NCI-H1105 treated with DMSO at 0.1 percent for 48 hours (cell line): ENCODE measurements around the gene TFDP2.
"Not testable (repeated sequence)": the region's sequence is repeated elsewhere in the genome, so short reads cannot be mapped to it uniquely, and the experiment has no call there.

Experiments used
- DNase-seq: peaks from one replicate; lab custom pipeline; 2025; lab: John Stamatoyannopoulos, UW

TFDP2 gene, protein sequence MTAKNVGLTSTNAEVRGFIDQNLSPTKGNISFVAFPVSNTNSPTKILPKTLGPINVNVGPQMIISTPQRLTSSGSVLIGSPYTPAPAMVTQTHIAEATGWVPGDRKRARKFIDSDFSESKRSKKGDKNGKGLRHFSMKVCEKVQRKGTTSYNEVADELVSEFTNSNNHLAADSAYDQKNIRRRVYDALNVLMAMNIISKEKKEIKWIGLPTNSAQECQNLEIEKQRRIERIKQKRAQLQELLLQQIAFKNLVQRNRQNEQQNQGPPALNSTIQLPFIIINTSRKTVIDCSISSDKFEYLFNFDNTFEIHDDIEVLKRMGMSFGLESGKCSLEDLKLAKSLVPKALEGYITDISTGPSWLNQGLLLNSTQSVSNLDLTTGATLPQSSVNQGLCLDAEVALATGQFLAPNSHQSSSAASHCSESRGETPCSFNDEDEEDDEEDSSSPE

DNA sequence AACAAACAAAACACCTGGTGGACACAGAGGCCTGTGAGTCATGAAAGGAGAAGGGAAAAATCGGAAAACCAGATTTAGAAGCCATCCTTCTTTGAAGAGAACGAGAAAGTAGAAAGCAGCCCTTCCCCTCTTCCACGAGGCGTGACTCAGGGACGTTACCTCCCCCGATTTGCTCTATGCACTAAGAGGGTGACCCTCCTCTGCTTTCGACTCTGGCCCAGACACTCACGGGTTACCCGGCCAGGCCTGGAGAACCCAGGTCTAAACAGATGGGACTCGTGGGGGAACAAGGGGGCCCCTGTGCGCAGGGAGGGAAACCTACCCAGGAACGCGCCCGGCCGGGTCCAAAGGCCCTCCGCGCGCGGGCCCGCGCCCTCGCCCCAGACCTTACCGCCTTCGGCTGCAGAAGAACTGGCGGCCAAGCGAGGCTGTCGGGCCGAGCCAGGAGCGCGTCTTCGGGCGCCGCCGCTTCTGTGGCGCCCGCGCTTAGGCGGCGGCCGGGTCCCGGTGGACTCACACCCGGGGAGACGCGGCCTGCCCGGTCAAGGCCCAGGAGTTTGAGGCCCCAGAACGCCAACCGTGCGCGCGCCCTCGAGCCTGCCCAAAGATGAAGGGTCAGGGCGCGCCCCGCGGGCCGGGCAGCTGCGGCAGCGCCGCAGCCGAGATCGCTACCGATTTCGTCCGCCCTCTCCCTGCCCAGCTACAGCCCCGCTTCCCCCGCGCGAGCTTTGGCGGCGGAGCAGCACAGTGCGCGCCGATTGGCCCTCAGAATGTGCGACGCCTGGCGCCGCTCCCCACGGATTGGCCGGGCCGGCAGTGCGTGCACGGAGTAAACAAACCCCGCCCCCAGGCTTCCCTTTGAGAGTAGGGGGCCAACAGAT, at the start of gene TFDP2:
Gene TFDP2 (minus strand): TSS at position 753 of the 881 bp plus-strand sequence. CDS start 47,795 bp downstream, outside the sequence.
- DNase-seq, result peak; percentile 92

DNA sequence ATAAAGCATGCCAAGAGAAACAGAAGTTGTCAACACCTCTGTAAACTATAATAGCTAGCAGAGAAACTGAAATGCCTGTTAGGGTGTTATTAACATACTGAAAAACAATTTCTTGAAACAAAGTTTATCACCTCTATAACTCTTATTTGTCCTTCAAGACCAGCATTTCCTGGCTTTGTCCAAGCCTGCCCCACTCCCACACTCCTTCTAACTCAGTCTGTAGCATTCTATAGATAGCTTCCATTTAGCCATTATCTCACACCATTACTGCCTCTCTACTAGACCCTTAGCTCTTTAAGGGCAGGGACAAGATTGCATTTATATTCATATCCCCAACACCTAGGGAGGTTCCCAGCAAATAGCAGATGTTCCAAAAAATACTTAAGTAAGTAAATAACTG, 39.5 kb upstream of the TFDP2 start:
- no peak for DNase-seq

DNA sequence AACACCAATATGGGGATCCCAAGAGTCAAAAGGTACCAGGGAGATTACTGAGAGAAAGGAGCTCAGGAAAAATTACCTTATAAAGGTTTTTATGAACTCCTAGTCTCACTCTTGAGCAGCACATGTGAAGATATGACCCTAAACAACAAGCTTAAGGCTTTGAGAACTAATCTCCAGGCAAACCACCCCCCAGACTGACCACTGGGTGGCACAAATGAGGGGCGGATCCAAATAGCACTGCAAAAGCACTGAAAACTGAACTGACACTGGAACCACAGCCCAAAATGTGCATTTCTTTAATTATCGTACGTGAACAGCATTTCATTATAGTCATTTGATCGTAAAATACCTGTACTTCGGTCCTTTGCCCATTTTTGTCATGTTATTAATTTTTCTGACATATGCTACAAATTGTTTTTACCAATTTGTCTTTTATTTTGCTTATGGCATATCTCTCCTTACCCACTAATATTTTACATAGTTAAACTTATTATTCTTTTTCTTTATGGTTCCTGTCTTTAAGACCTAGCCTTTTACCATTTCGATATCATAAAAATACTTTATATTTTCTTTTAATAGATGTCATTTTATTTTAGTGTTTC, 31.5 kb upstream of the TFDP2 start:
- DNase-seq, result peak; percentile 6

DNA sequence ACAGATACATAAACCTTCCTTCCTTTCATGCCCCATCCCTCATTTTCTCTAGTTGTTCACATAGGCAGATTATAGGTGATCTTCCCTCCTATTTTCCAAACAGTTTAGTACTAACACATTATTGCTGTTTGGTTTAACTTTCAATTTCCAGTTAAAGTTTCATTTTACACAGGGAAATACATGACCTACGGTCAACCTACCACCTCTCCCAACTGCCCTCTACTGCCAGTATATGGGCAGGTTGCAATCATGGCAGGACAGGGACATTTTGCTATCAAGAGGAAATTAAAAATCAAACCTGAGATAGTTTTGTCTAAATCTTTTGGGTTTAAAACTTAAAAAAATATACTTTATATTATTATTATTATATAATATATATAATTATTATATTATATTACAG, 26.1 kb upstream of the TFDP2 start:
- no peak for DNase-seq

DNA sequence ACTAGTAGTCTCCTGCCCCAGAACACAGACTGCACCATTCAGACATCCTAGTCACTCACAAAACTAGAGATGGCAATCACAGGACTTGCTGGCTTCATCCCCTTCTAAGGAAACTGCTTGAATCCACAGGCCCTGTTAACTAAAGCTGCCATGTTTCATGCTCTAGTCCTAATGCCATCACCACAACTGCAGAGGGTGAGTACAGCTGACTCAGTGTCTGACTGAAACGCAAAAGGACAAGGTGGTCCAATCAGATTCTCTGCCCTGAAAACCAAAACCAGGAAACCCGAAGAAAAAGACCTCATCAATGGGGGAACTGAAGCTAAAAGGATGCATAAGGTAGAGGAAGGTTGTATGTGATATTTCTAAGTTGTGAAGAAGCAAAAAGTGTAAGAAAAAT, 25.2 kb upstream of the TFDP2 start:
- no peak for DNase-seq

DNA sequence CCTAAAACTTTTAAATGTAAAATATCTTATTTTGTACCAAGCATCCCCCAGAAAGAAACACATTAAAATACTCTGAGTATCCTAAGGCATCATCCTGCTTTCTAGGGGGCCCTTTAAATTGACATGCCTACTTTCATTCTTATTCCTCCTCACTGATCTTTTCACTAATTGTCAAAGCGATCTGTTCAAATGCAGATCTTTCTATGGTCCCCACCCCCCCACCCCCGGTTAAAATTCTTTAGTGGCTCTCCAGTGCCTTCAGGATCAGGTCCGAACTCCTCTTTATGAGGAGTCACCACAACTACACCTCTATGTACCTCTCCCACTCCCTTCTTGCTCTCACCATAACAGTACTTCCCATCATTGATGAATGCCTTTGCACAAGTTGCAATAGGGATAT, 19.2 kb upstream of the TFDP2 start:
- no peak for DNase-seq

DNA sequence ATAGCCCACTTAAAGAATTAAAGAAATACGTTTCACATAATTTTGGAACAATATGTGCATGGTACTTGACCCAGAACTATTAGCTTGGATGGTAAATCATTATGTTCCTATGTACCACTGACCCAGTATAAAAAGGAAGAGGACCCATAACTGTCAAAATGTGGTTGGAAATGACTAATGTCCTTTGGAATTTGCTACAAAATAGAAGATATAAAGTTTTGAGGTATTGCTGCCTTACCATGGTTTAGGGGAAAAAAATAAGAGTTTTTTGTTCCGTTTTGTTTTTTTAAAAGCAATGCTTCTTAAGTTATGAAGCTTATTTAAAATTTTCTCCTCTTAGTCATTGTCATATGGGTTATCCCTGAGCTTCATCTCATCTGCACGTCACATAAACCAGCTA, 15.8 kb upstream of the TFDP2 start:
- DNase-seq, result no peak

DNA sequence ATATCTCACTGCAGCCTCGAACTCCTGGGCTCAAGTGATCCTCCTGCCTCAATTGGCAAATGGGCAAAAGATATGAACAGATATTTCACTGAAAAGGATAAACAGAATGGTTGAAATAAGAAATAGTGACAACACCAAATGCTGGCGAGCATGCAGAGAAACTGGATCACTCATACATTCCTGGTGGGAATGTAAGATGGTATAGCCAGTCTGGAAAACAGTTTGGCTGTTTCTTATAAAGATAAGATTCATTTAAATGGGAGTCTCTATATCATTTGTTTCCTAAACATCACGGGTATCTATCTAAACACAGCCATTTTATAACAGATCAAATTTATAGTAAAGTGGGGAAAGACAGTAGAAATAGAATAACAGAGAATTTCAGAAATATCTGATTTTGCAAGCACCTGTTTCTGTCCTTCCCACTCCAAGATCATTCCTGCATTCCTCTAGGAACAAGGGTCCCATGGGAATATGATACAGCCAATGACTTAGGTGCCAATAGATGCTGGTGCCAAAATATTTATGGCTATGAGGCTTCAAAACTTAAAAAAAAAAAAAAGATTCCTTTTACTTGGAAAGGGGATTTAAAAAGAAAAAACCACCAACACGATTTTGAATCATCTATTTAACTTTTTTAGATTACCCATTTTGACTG, 9.9 kb upstream of the TFDP2 start:
- DNase-seq, result no peak

DNA sequence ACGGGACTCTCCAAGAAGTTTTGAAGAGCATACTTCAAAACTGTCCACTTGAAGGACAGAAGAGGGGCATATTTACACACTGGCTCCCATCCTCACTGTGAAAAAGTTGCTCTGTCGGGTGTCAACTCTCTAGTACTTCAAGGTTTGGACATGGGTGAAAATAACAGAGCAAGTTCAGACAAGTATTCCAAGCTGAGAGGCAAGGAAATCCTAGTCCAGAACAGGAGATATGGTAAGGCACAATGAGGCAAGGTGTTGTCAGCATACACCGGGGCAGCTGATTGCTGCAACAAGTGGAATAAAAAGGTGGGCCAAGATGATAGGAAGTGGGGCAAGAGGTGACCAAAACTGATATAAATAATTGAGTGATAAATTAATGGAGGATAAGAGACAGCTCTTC, 4.8 kb upstream of the TFDP2 start:
- DNase-seq, result no peak

DNA sequence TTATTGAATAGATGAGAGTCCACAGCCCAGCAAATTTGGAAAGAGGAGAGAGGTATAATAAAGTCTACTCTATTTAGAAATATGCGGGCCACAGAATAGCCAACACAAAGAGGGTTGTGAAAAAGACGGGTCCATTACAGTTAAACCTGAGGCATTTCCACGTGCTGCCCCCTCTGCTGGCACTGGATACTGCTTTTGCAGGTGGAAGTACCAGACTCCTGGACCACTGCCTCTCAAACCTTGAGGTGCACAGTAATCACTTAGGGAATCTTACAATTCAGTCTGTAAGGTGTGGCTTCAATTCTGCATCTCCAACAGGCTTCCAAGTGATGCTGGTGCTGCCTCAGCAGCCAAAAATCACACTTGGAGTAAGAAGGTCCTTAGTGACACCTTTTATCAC, 3.0 kb upstream of the TFDP2 start:
- DNase-seq, result no peak

DNA sequence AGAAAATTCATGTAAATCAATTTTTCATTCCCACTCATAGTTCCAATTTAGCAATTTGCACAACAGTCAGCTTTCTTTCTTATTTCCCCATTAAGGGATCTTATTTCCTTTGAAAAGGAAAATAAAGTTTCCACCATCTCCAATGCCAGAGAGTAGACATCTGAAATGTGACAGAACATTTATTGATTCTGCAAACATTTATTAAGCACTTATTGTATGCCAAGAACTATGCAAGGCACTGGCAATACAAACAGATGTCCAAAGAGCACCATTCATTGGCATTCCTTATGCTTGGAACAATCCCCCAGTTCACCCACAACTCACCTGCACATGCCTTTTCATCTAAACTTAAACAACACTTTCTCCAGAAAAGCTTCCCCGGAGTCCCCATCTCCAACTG, 2.5 kb upstream of the TFDP2 start:
- no peak for DNase-seq

DNA sequence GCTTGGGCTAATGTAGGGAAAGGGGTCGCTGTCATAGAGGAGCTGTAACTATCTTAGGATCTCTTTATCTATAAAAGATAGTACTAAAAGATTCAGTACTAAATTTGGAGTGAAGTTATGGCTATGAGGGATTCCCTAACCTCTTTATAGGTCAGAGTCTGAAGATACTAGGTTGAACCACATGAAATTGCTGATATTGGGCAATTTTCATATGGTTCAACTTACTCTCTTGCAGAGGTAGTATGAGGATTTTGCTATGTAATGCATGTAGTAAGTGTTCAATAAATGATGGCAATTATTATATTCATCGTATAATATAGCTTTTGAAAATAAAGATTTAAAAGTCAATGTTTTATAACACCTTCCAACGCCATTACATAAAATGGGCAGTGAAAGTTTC, 1.9 kb upstream of the TFDP2 start:
- DNase-seq, result no peak

DNA sequence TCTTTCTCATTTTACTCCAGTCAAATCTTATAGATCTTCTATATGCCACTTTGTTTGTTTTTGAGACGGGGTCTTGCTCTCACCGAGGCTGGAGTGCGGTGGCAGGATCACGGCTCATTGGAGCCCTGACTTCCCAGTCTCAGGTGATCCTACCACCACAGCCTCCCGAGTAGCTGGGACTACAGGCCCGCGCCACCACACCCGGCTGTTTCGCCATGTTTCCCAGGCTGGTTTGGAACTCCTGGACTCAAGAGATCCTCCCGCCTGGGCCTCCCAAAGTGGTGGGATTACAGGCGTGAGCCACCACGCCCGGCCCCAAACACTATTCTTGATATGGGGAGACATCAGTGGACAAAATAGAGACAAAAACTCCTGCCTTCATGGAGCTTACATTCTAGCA, 927 bp upstream of the TFDP2 start:
- DNase-seq, result no peak

DNA sequence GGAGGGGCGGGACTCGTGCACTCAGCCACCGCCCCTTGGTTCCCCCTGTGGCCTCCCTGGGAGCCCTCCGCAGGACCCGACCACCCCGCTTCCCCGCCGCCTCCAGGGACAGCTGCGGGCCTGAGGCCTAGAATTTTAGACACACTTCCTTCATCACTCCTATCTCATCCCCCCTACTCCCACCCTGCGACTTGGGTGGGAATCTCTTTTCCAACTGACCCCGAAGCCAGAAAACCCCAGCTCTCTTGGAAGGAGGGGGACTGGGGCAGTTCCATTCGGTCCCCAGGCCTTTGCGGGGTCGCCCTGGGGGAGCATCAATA, 289 bp upstream of the TFDP2 start:
- DNase-seq, result no peak

DNA sequence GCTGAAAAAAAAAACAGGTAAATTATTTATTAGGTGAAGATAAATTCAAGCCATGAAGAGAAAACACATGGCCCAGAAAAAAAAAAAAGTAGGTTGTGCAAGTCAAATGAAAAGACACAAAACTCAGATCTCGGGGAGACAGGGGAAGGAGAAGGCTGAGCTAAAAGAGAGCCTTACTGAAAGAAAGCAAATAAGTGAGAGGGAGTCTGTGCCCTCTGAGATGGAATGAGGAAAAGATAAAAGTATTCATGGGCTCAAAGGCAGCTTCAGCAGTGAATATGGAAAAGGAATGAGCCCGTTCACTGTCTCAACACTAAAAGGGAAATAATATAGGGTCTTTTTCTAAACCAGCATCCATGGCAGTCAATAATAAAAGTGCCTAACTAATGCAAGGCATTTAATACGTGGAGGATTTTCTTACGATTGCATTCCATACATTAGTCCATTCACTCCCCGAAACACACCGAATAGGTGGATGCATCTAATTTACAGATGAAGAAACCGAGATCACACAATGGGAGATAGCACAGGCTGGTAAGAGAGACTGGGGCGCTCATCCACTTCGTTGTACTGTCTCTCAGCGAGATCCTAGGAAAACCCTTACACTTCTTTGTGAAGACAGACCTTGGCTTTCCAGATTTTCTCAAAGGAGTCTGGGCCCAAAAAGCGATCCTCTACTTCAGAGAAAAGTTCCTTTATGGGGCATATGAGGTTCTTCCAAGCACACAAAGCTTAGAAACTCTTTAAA, 1.1 kb downstream of the TFDP2 start:
- DNase-seq, result no peak

DNA sequence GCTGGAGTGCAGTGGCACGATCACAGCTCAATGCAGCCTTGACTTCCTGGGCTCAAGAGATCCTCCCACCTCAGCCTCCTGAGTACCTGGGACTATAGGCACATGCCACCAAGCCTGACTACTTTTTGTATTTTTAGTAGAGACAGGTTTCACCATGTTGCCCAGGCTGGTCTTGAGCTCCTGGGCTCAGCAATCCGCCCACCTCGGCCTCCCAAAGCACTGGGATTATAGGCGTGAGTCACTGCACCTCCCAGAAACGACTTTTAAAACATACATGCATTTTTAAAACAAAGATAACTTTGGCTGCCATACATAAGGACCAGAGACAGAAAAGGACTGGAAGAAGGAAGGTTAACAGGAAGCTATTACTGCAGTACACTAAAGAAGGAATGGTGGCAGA, 4.8 kb downstream of the TFDP2 start:
- DNase-seq, result not testable (repeated sequence)

DNA sequence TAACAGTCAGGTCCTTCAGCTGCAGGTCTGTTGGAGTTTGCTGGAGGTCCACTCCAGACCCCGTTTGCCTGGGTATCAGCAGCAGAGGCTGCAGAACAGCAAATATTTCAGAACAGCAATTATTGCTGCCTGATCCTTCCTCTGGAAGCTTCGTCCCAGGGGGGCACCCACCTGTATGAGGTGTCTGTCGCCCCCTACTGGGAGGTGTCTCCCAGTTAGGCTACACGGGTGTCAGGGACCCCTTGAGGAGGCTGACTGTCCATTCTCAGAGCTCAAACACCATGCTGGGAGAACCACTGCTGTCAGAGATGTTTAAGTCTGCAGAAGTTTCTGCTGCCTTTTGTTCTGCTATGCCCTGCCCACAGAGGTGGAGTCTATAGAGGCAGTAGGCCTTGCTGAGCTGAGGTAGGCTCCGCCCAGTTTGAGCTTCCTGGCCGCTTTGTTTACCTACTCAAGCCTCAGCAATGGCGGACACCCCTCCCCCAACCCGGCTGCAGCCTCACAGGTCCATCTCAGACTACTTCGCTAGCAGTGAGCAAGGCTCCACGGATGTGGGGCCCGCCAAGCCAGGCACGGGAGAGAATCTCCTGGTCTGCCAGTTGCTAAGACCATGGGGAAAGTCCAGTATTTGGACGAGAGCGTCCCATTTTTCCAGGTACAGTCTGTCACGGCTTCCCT, 8.6 kb downstream of the TFDP2 start:
- DNase-seq, result not testable (repeated sequence)

DNA sequence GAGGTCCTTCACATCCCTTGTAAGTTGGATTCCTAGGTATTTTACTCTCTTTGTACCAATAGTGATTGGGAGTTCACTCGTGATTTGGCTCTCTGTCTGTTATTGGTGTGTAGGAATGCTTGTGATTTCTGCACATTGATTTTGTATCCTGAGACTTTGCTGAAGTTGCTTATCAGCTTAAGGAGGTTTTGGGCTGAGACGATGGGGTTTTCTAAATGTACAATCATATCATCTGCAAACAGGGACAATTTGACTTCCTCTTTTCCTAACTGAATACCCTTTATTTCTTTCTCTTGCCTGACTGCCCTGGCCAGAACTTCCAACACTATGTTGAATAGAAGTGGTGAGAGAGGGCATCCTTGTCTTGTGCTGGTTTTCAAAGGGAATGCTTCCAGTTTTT, 12.3 kb downstream of the TFDP2 start:
- DNase-seq, result not testable (repeated sequence)

DNA sequence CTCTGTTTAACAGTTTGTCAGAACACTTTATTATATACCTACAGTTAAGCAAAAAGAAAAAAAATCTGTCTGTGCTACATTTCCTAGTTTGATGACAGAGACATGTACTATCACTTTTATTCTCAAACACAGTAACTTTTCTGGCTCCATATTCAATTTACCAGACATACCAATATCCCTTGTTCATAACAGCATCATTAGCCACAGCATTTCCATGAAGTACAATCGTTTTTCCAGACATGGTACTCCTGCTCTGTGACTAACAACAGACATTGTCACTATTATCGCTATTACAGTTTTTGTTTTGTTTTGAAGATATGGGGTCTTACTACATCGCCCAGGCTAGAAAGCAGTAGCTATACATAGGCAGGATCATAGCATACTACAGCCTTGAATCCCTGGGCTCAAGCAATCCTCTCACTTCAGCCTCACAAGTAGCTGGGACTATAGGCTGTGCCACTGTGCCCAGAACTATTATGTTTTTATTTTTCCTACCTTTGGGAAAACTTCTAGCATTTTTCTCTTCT, 14.5 kb downstream of the TFDP2 start:
- no peak for DNase-seq

DNA sequence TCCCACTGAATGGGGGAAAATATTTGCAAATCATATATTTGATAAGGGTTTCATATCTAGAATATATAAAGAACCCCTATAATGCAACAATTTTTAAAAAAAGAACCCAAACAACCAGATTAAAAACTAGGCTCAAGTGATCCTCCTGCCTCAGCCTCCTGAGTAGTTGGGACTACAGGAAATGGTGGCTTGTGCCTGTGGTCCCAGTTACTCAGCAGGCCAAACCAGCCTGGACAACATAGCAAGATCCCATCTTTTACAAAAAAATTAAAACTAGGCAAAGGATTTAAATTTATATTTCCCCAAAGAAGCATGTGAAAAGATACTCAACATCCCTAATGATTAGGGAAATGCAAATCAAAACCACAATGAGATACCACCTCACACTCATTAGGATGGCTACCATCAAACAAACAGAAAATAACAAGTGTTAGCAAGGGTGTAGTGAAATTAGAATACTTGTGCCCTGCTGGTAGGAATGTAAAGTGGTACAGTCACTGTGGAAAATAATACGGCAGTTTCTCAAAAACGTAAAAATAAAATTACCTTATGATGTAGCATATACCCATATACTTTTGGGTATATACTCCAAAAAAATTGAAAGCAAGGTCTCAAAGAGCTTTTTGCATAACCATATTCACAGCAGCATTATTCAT, 19.7 kb downstream of the TFDP2 start:
- no peak for DNase-seq
